Mucosa of descending colon (tissue), 3 donors: ENCODE measurements around the gene TBX1. TPM values are rescaled to one million over a fixed set of nuclear protein-coding genes. Genes with fewer than 3 reads are reported as not detected.

Experiments
- ATAC-seq: fragments of 200-7000 bp; cut with Tn5 transposase; one replicate; pipeline ENCODE4 v1.9.1; 2020; ENCODE audit warnings: mild to moderate bottlenecking, moderate library complexity
- DNase-seq, 3 donors: peaks; one replicate each; pipeline ENCODE4 v3.0.0-alpha.2; 2020
- H3K36me3 ChIP-seq: fragments of 200-600 bp; one replicate; pipeline ENCODE4 v1.8.0; 2021; ENCODE audit warnings: low read depth, mild to moderate bottlenecking
- H3K4me1 ChIP-seq: fragments of 200-600 bp; one replicate; pipeline ENCODE4 v1.8.0; 2021; ENCODE audit warnings: low read depth, mild to moderate bottlenecking
- H3K4me3 ChIP-seq: fragments of 200-600 bp; one replicate; pipeline ENCODE4 v1.8.0; 2021; ENCODE audit warnings: mild to moderate bottlenecking
- H3K9me3 ChIP-seq: fragments of 200-600 bp; one replicate; pipeline ENCODE4 v1.8.0; 2021; ENCODE audit warnings: mild to moderate bottlenecking
- CTCF ChIP-seq: fragments of 200-600 bp; IDR thresholded peaks from one replicate; pipeline ENCODE4 v1.8.0; 2022; ENCODE audit warnings: antibody characterized with exemption, mild to moderate bottlenecking
- intact Hi-C, 2 donors: fragments of 100-400 bp; cut with DNase I in 1 of 2; cut with micrococcal nuclease in 1 of 2; formaldehyde crosslinking; loops; one replicate each; pipeline versions ENCODE4 v1.11.0 to v1.11.1; 2022; cut with DNase I, micrococcal nuclease
- total RNA-seq, 3 donors: library from RNA; stranded (reverse); fragmentation: NEBNext Ultra II Directional in 2 of 3; extraction: Animal tissue kit (Norgen Biotek cat#: 25700) in 2 of 3; gene quantifications; one replicate each; pipeline versions ENCODE4 v1.2.1 to v1.2.4, GENCODE V29; 2021 to 2023
- donor health status: DM: no; HTN: no; CAD: no; lungs with moderate emphysema.
- donor health status: DM: no; HTN: no; CAD: no.
- donor health status: DM: no; HTN: yes; CAD: no.

The TBX1 gene
- total RNA-seq, 3 donors from 2014 or later, result 0.90 to 4.1 (median 2.9) TPM

- Histone ChIP-seq H3K36me3 (no peaks in the 10 kb centered on the region), H3K9me3 (no peaks in the 10 kb centered on the region), H3K4me1 (peaks cover 7% of the 10 kb centered on the region), H3K4me3 (no peak overlapping the region)
- peak; percentile 89 to 94 (median 93) for DNase-seq
- ATAC-seq, result peak; percentile 98
- intact Hi-C loops, result no loop called here
- no peak for TF ChIP-seq CTCF
These were observed 45.9 kb downstream of the TBX1 start for GRCh38 chr22:19806213-19807160.

- peak in 1 of 3 donors; percentile 48 for DNase-seq
- ATAC-seq, result no peak
These were observed 46.8 kb downstream of the TBX1 start for GRCh38 chr22:19807161-19807913.

GRCh38 chr22:19807914-19808872 is 47.6 kb downstream of the TBX1 start:
- no peak for TF ChIP-seq CTCF
- peaks cover 7% of the 10 kb centered on the region for H3K4me1 ChIP-seq
- H3K9me3 ChIP-seq, result no peaks in the 10 kb centered on the region
- no peaks in the 10 kb centered on the region for H3K36me3 ChIP-seq
- no peak for DNase-seq
- H3K4me3 ChIP-seq, result no peak overlapping the region
- ATAC-seq, result no peak
- intact Hi-C loops, result no loop called here

More at GRCh38 chr22:19807161-19807913, 46.8 kb downstream of the TBX1 start:
- Histone ChIP-seq H3K36me3 (no peaks in the 10 kb centered on the region), H3K9me3 (no peaks in the 10 kb centered on the region), H3K4me3 (no peak overlapping the region), H3K4me1 (peaks cover 7% of the 10 kb centered on the region)
- intact Hi-C loops, result no loop called here
- TF ChIP-seq CTCF, result no peak

- Histone ChIP-seq H3K9me3 (no peaks in the 10 kb centered on the region), H3K4me1 (peaks cover 7% of the 10 kb centered on the region), H3K36me3 (no peaks in the 10 kb centered on the region), H3K4me3 (no peak overlapping the region)
- no peak for TF ChIP-seq CTCF
- DNase-seq (no peak), ATAC-seq (no peak)
- intact Hi-C loops, result no loop called here
These were observed 48.4 kb downstream of the TBX1 start for GRCh38 chr22:19808873-19809478.

GRCh38 chr22:19809741-19810140 is 49.2 kb downstream of the TBX1 start:
- no peaks in the 10 kb centered on the region for H3K9me3 ChIP-seq
- H3K36me3 ChIP-seq, result no peaks in the 10 kb centered on the region
- intact Hi-C loops, result no loop called here
- no peak for TF ChIP-seq CTCF
- H3K4me1 ChIP-seq, result peaks cover 7% of the 10 kb centered on the region
- no peak overlapping the region for H3K4me3 ChIP-seq
- DNase-seq (no peak), ATAC-seq (no peak)
